Globus pallidus (tissue), 1 donor: Measurements from ENCODE around the gene YWHAQ.
"Not testable (repeated sequence)": the region's sequence is repeated elsewhere in the genome, so short reads cannot be mapped to it uniquely, and the experiment has no call there.

ENCODE experiments used
- DNase-seq: peaks from one replicate; pipeline ENCODE4 v3.0.0-alpha.2; 2015; ENCODE audit warnings: low spot score

The YWHAQ gene

DNA sequence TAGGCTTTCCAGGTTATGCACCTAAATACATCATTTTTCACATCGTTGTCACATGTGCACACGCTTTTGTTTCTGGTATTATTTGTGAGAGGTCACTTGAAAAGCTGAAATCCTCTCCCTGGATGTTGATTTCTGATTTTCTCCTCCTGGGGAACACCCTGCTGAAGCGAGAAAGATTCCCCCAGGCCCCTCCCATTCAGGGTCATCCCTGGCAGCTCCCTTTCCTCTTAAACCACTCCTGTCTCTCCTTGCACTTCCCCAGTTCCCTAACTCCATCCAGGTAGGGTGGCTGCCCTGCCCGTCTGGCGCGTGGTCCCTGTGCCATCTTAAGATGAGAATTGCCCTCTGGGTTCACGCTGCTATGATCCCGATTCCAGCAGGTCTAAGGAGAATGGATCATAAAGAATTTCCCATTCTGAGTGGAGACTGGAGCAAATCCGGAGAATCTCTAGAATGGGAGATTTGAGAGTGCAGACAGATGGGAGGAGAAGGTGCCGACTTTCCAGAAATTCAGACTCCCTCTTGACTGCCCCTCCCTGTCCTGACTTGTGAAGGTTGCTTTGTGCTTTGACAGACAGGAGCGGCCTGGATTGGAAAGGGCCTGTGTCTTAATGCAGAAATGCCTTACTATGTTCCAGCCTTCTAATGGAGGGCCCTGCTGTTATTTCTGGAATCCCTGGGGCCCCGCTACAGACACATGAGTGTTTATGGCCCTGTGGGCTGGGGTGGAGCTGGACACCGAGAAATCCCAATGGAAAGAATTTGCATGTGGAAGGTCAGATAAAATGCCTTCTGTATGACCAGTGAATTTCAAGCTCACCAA, 1.3 kb upstream of the YWHAQ start:
- DNase-seq = peak; percentile 38

DNA sequence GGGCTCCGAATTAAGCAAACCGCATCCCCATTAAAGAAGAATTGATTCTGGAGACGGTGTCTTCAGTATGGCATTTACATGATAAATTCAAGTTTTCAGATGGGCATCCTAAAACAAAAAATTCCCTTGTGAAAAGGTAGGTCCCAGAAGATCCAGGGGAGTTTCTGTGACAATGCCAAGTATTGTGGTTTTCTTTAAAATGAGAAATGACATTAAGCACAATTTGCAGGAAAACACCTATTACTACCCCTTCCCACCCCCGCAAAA, 689 bp upstream of the YWHAQ start:
- DNase-seq = no peak

DNA sequence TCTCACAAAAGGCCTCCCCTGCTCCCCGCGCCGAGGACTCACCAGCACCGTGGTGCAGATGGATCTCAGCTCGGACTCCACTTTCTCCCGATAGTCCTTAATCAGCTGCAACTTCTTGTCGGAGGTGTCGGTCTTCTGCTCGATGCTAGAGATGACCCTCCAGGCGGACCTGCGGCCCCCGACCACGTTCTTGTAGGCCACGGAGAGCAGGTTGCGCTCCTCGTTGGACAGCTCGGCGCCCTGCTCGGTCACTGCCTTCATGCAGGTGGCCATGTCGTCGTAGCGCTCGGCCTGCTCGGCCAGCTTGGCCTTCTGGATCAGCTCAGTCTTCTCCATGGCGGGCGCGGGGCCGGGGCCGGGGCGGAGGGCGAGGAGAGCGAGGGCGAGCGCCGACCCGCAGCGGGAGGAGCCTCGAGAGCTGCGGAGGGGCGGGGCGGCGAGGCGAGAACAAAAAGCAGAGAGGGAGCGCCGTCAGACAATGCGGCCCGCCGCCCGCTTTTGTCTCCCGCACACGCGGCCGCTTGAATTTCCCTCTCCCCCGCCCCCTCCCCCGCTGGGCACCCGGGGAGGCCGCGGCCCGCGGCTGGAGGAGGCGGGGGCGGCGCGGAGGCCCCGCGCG, 571 bp downstream of the YWHAQ start:
- peak; percentile 79 for DNase-seq

DNA sequence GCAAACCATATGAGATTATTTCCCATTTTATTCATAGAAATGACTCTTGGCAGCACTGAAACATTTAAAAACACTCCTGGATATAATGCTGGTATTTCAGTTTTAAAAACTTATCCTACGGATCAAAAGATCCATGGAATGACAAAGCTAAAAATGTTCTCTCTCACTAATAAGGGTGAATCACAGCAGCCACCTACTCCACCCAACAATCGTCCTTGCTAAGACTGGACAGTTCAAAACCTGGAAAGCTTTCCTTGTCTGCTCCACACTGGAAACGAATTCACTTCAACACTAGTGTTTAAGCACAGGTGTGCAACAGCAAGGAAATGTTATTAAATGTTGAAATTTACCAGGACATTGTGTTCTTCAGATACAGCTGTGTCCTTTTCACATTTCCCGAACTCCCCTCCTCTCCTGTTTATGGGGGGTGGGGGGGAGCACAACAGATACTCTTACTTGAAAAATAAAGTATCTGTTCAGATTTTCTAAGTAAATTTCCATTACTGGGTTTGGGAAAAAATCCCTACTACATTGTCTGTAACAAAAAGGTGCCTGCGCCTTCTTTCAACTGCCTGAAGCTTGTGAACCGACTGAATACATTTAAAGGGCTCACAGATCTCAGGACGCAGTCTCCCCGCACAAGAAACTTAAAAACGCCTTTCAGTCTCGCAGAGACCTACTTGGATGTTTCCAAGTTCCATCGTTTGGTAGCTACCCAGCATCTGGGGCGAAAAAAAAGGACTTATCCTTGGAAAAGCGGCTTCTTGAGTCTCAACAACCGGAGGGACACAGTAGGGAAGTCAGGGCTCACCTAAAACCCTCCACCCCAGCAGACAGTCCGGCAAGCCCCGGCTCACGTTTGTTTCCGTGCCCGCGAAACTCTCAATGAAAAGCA, 1.3 kb downstream of the YWHAQ start:
- DNase-seq = peak; percentile 30

DNA sequence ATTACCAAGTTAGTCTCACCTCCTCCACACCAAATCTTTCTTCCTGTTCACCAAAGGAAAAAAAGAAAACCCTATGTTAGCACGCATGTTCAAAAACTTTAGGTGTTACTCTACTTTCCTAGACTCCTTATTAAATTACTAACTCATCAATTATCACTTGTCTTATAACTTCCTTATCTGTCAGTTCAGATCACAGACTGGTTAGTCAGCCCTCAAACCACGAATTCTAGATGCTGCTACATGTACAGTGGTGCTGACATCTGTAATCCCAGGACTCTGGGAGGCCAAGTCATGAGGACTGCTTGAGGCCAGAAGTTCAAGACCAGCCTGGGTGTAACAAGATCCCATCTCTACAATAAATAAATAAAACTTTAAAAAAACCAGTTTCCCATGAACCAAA, 3.5 kb downstream of the YWHAQ start:
- no peak for DNase-seq

DNA sequence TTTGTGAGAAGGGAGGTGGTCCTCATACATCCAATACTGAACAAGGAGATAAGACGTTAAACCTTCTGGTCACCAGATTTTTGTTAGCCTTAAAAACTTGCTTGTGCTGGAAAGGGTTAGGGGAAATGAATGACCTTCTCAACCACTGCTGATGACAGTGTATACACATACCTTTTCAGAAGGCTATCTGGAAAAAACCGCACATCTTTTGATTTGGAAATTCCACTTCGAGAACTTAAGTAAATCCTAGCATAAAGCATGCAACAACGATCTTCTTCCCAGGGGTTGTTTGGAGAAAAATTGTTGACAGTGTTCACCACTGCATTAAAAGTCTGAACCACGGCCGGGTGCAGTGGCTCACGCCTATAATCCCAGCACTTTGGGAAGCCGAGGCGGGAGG, 7.6 kb downstream of the YWHAQ start:
- no peak for DNase-seq

DNA sequence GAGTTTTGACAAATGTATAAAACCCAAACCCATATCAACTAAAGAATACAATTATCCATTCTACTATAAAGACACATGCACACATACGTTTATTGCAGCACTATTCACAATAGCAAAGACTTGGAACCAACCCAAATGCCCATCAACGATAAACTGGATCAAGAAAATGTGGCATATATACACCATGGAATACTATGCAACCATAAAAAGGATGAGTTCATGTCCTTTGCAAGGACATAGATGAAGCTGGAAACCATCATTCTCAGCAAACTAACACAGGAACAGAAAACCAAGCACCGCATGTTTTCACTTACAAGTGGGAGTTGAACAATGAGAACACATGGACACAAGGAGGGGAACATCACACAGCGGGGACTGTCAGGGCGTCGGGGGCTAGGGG, 9.1 kb downstream of the YWHAQ start:
- not testable (repeated sequence) for DNase-seq

DNA sequence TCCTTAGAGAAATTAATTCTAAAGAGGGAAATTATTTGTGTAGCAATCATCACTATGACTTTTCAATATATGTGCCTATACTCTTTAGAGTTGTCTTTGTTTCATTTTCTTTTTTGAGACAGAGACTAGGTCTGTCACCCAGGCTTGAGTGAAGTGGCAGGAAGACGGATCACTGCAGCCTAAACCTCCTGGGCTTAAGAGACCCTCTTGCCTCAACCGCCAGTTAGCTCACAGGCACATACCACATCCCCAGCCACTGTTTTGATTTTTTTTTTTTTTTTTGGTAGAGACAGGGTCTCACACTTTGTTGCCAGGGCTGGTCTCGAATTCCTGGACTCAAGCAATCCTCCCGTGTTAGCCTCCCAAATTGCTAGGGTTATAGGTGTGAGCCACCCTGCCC, 12.4 kb downstream of the YWHAQ start:
- DNase-seq = no peak

DNA sequence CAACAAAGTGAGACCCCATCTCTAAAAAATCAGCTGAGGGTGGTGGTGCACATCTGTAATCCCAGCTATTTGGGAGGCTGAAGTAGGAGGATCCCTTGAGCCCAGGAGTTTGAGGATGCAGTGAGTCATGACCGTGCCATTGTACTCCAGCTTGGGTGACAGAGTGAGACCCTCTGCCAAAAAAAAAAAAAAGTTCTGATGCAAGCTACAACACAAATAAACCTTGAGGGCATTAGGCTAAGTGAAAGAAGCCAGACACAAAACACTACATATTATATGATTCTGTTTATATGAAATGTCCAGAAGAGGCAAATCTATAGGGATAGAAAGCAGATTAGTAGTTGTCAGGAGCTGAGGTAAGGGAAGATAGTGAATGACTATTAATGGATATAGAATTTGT, 13.0 kb downstream of the YWHAQ start:
- no peak for DNase-seq

DNA sequence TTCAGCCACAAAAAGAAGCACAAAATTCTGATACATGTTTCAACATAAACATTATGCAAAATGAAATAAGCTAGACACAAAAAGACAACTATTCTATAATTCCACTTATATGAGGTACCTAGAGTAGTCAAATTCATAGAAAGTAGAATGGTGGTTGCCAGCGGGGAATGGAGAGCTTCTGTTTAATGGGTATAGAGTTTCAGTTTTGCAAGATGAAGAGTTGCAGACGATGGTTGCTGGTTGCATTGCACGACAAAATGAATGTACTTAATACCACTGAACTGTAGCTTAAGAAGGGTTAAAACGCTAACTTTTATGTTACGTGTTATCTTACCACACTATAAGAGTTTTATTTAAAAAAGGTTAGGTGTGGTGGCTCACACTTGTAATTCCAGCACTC, 13.5 kb downstream of the YWHAQ start:
- DNase-seq = no peak

DNA sequence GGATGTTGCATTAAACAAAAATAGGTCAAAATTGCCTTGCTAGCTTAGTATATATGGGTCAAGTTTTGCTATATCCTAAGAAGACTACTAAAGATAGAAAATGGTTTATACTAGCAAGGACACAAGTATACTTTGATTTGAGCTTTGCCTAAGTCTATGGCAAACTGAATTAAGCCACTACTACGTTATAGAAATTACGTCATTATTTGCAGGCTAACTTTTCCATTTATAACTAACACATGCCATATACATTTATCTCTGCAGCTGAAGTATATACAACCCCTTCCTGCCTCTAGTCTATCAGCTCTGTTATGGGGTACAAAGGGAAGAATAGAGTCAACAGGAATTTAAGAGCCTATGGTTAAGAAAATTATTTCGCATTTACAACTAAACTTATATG, 16.2 kb downstream of the YWHAQ start:
- DNase-seq = no peak

DNA sequence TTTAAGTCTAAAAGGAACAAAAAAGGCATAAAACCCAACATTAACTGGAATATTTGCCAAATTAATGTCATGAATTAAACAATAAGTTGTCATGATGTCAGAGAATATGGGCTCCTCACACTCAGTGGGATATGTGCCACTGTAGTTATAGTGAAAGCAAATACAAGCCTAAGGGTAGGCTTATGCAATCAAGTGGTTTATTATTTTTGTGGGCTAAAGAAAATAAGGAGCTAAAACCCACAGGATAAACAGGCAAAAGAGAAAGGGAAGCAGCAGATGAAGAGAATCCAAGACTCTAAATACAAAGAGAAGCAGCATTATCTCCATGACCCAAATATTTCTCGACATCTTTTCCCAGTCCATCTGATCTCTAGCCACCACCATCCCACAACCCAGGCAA, 17.5 kb downstream of the YWHAQ start:
- no peak for DNase-seq

DNA sequence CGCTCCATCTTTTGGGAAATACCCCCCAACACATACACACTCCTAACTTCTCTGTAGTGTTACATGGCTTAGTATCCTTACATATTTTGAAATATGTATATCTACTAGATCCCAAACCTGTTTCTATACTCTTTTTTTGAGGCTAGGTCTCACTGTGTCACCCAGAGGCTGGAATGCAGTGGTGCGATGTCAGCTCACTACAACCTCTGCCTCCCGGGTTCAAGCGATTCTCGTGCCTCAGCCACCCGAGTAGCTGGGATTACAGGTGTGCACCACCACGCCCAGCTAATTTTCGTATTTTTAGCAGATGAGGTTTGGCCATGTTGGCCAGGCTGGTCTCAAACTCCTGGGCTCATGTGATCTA, 19.3 kb downstream of the YWHAQ start:
- DNase-seq = not testable (repeated sequence)

DNA sequence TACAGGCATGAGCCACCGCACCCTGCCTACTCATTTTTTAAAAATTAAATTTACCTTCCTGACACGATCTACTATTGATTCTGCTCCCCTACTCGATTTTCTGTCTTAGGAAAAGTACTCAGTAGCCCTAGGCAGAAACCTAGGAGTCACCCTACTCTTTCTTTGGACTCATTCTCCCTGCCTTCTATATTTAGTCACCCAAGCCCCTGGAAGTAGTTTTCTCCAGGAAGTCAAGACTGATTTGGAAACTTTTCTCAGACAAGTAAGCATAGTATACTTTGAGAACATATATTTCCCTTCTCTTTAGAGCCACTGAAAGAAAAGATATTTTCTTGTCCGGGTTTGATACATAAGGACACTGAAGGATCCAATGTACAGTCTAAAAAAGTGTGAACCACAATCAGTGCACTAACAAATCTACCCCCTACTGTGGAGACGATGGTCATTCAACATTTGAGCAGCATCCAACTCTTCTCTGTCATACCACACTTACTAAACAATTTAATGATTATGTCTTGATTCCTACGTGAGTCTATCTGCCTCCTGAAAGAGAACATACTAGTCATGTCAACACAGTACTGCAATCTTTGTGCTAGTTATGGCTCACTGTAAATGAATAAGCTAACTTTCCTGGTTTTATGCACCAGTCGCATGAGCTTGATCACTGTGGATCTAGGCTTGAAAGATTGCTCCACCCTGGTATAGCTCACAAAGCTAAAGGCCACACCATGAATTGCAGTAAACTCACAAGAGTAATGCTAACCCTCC, 19.8 kb downstream of the YWHAQ start:
- DNase-seq = no peak

DNA sequence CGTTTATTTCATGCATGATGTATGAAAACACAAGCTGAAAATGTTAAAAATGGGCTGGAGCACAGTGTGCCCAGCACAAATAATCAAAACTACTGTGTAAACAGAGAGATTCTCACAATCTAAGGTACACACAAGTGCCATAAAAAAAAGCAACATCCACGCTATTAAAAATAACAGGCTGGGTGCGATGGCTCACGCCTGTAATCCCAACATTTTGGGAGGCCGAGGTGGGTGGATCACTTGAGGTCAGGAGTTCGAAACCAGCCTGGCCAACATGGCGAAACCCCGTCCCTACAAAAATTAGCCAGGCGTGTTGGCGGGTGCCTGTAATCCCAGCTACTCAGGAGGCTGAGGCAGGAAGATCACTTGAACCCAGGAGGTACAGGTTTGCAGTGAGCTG, 22.3 kb downstream of the YWHAQ start:
- not testable (repeated sequence) for DNase-seq

DNA sequence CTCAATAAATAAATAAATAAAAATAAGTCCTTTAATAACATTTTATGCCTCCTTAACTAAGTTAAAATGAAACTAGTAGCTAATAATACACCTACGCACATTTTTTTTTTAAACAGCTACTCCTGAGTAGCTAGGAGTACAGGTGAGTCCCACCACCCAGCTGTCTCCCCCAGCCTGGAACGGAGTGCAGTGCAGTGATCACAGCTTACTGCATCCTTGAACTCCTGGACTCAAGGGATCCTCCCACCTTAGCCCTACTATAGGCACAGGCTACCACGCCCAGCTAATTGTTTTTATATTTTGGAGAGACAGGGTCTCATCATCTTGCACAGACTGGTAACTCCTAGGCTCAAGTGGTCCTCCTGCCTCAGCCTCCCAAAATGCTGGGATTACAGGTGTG, 28.4 kb downstream of the YWHAQ start:
- DNase-seq = no peak

DNA sequence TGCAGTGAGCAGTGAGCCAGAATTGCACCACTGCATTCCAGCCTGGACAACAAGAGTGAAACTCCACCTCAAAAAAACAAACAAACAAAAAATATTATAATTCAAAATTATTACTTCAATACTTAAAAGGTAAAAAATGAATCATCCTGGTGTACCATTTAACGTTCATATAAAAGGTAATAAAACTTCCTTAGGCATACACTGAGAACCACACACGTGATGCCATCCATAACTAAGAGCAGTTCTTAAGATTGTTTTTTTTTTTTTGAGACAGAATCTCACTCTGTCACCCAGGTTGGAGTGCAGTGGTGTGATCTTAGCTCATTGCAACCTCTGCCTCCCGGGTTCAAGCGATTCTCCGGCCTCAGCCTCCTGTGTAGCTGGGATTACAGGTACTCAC, 29.4 kb downstream of the YWHAQ start:
- no peak for DNase-seq

DNA sequence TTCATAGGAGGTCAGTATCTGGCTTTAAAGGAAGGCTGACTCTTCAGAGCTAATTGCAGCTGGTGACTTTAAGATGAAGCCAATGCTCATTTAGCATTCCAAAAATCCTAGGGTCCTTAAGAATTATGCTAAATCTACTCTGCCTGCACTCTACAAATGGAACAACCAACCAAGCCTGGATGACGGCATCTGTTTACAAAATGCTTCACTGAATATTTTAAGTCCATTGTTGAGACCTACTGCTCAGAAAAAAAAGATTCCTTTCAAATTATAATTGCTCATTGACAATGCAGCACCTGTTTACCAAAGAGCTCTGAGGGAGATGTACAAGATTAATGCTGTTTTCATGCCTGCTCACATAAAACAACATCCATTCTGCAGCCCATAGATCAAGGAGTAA, 31.4 kb downstream of the YWHAQ start:
- no peak for DNase-seq

DNA sequence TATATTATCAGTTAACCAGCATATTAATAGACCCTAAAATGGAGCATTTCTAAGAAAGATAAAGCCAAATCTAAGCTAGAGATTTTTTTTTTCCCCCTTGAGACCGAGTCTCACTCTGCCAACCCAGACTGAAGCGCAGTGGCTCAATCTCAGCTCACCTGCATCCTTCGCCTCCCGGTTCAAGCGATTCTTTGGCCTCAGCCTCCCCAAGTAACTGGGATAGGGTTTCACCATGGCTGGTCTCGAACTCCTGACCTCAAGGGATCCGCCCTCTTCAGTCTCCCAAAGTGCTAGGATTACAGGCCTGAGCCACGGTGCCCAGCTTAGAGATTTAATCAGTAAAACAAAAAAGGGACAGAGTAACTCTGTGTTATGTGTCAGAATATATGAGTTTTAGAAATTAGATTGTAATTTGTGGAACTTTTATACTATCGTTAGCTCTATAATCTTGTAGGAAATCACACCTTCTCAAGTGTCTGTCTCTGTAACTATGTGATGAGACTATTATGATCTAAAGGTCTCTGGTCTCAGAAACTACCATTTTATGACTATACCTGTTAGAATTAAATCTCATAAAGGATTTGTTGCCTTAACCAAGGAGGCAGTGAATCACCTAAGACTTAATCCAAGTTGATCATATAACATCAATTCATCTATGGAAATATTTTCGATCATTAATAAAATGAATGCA, 34.0 kb downstream of the YWHAQ start:
- no peak for DNase-seq

DNA sequence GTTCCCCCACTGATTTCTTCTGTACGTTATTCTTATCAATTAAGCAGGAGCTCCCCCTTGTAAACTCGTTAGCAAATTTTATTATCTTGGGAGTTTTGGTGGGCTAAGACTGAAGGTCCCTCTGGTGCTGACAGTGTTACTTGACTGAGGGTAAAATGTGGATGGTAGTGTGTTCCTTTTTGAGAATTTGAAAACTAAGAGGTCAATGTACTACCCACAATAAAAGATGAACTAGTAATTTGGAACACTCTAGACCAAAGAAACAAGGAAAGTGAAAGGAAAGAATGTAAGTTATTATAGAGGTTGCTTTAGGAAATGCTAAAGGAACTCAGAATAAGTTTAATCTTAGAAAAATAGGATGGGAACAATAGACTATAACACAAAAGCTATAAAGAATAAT, 35.1 kb downstream of the YWHAQ start:
- no peak for DNase-seq

DNA sequence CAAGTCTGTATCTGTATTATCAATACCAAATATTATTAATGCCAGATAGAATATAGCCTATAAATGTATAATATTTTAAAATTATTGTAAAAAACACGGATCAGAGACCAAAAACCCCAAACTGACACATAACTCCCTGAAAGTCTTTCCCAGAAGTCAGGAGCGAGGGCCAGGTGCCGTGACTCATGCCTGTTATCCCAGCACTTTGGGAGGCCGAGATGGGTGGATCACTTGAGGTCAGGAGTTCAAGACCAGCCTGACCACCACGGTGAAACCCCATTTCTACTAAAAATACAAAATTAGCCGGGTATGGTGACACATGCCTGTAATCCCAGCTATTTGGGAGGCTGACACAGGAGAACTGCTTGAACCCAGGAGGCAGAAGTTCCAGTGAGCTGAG, 35.5 kb downstream of the YWHAQ start:
- DNase-seq = not testable (repeated sequence)
